Uterus (tissue), 2 donors: ENCODE results near the gene WDR27.

Experiments used
- POLR2A ChIP-seq, 2 donors: fragments of 450-650 bp; IDR thresholded peaks; one replicate each; pipeline ENCODE4 v1.6.1; 2016; ENCODE audit warnings: antibody characterized with exemption in 2 of 2, mild to moderate bottlenecking in 1 of 2, moderate library complexity in 1 of 2
- TF ChIP-seq, protein P1 (sequence below), 4 experiments: fragments of 200-600 bp in 2 of 4; fragments of 450-650 bp in 2 of 4; sonication (generic) in 2 of 4; IDR thresholded peaks; one replicate each; pipeline ENCODE4 v1.5.1; 2016 to 2019; ENCODE audit warnings: antibody characterized with exemption in 4 of 4, mild to moderate bottlenecking in 2 of 4, moderate library complexity in 1 of 4

DNA sequence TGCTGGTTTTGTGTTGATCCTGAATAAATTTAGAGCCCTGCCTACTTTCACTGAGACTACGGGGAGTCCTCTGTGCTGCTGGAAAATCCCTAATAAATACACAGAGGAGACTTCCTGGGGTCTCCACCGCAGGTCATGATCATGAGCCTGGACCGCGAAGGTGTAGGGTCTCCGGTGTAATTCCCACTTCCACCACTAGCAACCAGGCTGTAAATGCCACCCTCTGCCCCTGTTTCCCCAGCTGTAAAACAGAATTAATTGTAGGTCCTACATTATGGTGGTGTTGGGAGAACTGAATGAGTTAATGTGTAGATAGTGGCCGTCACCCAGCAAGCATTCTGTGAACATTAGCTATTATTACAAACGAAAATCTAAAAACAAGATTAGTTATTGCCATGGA lies 256.6 kb downstream of the WDR27 start:
- TF ChIP-seq, protein P1, sequence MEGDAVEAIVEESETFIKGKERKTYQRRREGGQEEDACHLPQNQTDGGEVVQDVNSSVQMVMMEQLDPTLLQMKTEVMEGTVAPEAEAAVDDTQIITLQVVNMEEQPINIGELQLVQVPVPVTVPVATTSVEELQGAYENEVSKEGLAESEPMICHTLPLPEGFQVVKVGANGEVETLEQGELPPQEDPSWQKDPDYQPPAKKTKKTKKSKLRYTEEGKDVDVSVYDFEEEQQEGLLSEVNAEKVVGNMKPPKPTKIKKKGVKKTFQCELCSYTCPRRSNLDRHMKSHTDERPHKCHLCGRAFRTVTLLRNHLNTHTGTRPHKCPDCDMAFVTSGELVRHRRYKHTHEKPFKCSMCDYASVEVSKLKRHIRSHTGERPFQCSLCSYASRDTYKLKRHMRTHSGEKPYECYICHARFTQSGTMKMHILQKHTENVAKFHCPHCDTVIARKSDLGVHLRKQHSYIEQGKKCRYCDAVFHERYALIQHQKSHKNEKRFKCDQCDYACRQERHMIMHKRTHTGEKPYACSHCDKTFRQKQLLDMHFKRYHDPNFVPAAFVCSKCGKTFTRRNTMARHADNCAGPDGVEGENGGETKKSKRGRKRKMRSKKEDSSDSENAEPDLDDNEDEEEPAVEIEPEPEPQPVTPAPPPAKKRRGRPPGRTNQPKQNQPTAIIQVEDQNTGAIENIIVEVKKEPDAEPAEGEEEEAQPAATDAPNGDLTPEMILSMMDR (IDR thresholded peaks at IDR 0.05), result no peak
- TF ChIP-seq POLR2A (IDR thresholded peaks at IDR 0.05), result no peak
